GM21619 (cell line): ENCODE measurements around the gene ITGB3.
"Not testable (repeated sequence)": the region's sequence is repeated elsewhere in the genome, so short reads cannot be mapped to it uniquely, and the experiment has no call there.

Experiments used
- ATAC-seq: cut with Tn5 transposase; IDR thresholded peaks from one replicate; pipeline ENCODE4 v1.9.1; 2021; ENCODE audit not compliant: unreplicated experiment

The ITGB3 gene

DNA sequence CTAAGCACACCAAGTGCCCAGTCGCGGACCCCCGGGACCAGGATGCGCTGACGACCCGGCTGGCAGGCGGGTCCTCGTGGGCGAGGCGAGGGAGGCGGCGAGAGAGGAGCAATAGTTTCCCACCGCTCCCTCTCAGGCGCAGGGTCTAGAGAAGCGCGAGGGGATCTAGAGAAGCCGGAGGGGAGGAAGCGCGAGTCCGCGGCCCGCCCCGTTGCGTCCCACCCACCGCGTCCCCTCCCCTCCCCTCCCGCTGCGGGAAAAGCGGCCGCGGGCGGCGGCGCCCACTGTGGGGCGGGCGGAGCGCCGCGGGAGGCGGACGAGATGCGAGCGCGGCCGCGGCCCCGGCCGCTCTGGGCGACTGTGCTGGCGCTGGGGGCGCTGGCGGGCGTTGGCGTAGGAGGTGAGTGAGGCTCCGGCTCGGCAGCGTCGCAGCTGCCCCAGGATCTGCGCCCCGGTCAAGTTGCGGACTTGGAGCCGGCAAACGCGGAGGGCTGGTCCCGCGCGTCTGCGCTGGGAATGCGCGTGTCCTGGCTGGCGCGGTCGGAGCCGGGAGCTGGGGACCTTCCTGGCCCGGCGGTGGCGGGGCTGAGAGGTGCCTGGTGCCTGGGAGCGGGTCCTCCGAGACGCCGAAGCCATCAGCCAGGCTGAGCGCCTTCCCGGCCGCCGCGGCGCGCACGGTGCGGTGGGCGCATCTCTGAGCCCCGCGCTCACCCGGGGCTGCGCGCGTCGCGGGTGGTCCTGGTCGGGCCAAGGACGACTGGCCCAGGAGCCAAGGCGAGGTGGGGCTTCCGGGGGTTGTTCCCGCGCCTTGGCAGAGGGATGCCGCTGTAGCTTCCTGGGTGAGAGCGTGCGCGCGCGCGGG is at the start of gene ITGB3:
Gene ITGB3 (plus strand): TSS at position 287 of the 862 bp plus-strand sequence. CDS start 35 bp downstream, at position 322.
- peak; percentile 68 for ATAC-seq

DNA sequence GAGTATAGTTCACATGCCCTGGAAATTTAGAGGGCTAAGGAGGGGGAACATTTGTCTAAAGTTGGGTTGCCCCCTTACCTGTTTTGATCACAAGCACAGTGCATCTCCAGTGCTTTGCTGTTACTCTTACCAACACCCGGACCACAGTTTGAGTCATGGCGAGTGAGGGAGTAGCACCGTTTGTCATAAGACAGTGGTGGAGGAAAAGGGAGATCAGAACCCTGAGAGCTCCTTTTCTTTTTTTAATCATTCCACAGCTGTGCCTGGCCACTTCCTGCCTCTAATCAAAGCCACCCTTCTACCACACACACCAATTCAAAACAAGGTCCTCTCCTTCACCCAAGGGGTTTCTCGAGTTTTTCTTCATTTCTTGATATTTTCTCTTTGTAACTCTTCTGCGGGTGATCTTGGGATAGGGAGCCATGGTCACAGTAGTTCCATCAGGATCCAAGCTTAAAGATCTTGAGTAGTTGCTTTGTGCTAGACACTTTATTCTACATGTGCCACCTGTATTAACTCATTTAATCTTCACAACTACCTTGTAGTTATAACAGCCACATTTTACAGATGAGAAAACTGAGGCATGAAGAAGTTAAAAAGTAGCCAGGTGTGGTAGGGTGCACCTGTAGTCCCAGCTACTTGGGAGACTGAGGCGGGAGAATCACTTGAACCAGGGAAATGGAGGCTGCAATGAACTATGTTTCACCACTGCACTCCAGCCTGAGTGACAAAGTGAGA is 49.5 kb upstream of the ITGB3 start:
- ATAC-seq, result no peak

DNA sequence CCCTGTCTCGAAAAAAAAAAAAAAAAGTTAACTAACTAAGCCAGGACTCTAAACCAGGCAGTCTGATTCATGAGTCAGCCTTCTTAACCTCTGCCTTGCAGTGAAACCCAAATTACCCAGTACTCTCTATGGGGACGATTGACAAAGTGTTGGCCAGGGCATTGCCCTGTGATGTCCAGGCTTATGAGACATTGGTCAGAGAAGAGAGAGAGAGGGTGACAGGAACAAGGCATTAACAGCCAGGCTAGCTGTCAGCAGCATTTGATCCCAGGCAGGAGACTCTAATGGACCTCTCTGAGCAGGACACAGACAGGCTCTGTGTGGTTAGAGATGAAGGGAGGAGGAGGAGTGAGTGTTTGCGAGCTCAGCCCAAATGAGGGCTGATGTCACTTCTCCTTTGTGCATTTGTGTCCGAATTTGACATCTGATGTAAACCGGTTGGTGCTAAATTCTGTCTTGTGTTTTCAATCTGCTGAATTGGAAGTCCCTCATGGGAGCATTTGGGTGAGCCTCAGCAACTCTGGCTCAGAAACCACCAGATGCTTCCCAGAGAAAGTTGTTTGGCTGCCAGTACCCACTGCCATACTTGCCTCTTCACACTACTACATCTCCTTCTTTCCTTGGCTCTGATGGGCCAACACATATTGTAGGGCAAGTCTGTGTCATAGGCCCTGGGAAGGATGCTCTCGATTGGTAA is 48.8 kb upstream of the ITGB3 start:
- ATAC-seq, result peak; percentile 41

DNA sequence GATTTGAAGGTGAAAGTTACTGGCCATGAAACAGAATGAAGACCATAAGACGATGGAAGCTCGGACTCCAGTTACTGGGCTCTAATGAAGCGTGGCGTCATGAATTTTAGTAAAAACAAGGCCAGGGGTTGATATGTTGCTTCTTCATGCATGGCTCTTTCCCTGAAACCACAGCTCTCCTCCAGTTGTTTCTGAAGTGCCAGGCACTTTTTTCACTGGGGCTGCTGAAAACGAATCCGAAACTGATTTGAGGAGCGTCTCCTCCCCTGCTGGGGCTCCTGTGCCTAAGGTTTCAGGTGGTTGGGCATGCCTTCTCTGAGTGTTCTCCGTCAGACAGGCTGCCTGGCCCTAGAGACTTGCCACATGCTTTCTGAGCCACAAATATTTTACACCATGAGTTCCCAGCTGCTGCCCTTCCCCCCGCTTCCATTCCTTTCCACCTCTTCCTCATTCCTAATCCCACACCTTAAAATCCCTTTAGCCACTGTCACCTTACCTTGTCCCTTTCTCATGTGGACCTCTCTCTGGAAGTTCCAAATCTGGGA is 48.1 kb upstream of the ITGB3 start:
- ATAC-seq, result peak; percentile 53

DNA sequence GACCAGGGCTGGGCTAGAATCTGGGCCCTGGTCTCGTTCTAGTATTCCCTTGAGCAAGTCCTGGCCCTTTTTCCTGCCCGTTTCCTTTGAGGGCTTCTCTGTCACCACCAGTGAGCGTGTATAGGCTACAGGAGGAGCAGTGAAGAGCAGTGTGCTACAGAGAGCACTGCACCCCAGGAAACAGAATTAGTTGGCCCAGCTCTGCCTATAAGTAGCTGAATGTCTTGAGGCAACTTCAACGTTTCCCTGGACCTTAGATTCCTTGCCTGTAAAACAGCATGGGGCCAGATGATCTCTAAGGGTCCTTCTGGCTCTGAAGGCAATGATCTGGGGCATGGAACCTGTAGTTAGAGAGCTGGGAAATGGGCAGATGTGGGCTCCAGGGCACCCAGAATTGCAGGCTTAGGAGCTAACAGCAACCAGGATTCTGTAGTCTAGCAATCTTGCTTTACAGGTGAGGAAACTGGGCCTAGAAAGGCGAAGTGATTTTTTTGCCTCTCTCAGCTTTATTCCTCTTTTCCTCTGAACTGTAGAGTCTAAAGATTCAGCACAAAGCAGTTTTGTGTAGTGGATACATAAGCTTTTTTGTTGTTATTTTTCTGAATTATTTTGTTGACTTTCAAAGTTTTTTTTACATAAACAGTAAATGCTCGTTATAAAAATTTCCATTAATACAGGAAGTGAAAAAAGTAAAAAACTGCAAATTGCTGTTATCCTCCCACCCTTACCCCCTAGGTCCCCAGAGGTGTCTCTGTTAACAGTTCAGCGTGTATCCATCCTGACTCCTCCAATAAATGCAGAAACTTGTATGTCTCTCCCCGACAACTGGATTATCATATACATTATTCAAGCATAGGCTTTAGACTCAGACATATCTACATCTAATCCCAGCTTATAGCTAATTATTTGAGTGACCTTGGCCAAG is 46.2 kb upstream of the ITGB3 start:
- no peak for ATAC-seq

DNA sequence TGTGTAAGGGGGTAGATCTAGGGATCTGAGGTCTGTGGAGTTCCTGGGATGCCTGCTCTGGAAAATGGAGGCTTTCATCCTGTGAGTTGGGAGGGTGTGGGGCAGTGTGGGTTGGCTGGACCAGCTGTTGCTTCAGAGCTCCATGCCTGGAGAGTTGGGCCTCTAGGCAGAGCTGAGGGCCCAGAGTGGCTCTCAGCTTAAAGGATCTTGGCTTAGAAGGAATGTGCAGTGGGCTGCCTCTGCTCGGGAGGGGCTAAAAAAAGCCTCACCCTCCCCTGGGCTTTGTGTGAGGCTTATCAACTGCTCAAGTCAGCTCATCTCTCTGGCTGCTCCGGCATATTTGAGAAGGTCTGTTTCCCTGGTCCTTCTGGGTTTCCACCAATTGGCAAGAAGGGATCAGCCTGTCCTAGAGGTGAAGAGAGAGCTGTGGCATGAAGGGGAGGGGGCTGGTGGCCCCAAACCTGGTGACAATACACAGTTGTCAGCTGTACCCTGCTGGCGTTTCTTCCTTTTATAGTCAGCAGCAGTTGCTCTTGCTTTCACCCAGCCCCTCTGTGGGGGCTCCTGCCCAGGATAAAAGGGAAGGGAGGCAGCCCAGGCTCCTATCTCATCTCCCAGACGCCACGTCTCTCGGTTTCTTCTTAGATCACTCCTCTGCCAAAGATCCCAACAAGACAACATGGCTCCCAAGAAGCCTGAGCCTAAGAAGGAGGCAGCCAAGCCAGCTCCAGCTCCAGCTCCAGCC is 44.7 kb upstream of the ITGB3 start, which contains the start of gene MYL4:
Gene MYL4 (plus strand): TSS at position 605 of the 745 bp plus-strand sequence. CDS start 75 bp downstream, at position 680.
- ATAC-seq, result no peak

DNA sequence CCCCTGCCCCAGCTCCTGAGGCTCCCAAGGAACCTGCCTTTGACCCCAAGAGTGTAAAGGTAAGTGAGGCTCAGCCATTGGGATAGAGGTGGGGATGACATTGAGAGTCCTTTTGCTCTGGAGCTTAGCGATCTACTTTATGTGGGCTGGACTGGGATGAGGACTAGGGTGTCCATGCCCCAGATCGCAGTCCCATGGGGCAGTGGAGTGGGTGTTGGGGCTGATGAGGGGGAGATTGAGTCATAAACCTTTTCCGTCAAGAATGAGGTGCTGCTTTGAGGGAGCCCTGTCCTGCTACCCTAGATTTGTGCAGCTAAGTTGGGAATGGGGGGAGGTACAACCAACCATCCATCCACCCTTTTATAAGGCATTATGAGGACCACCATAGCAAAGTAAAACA is 44.1 kb upstream of the ITGB3 start:
- no peak for ATAC-seq

DNA sequence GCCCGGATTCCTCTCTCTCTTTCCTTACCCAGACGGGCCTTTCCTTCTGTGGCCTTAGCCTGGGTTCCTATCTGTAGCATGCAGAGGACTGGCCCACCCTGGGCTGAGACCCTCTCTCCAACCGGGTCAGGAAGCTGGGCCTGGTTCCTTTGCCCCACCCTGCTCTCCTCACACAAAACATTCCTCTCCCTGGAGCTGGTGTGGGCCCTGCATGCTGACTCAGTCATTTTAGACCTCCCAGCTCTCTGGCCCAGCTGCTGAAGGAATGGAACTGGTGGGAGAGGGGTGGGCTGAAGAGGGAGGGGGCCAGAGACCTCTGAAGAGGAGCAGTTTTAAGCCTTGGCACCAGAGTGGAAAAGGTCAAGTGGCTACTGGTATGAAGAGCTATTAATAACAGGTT is 43.5 kb upstream of the ITGB3 start:
- ATAC-seq, result no peak

DNA sequence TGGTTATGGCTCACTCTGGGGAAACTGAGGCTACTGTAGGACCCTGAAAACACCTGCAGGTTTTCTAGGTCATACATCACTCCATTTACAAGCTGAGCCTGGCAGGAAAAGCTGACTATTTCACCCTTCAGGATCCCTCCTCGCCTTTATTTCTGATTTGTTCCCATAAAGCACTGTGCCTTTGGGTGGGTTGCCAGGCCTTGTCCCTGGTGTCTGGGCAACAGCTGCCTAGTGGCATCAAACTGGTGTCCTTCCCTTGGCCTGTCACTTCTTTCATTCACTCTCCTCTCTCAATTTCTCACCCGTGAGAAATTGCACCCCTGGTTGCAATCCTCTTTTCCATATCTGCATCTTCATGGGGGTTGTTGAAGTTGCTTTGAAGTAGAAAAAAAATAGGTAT is 42.8 kb upstream of the ITGB3 start:
- no peak for ATAC-seq

DNA sequence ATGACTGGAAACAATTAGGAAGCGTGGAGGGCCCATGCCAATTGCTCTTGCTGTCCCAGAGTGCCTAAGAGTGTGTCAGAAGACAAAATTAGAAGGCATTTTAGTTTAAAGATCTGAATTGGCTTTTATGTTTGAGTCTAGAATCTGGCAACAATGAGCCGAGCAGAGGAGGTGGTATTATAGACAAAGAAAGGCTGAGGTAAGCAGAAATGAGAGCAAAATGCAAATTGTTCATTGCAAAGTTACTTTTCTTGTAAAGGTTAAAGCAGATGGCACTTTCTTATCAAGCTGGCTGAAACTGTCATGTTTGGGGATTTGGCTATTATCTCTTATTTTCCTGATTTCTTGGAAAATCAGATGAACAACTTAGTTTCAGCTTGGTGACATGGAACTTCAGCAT is 41.2 kb upstream of the ITGB3 start:
- no peak for ATAC-seq

DNA sequence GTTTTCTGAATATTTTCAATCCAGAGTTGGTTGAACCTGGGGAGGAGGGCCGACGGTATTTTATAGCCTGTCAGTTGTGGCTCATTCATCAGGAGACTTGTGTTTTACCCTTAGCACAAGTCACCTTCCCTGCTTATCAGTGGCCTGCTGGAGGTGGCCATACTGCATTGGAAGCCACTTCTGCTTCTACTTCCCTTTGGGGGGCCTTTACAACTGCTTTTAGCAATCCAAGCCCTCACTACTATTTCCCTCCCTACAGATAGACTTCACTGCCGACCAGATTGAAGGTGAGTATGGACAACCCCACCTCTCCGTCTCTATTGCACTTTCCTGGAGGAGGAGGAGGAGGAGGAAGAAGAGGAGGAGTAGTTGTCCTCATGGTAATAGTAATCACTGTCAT is 40.1 kb upstream of the ITGB3 start:
- no peak for ATAC-seq

DNA sequence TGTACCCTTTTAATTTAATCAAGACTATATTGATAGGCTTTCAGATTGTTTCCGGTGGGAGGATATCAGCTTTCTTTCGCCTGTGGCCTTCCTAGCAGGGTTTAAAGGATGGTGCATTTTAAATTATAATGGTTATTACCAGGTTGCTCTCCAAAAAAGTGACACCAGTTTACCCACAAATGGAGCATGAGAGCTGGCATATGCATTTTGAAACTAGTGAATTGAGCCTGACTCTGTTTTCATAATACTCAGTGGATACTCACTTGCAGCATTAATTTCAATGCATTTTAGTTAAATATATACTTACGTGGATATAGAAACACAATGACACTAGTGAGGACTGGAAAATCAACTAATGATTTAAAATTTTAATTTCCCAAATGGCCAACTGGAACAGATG is 38.7 kb upstream of the ITGB3 start:
- no peak for ATAC-seq

DNA sequence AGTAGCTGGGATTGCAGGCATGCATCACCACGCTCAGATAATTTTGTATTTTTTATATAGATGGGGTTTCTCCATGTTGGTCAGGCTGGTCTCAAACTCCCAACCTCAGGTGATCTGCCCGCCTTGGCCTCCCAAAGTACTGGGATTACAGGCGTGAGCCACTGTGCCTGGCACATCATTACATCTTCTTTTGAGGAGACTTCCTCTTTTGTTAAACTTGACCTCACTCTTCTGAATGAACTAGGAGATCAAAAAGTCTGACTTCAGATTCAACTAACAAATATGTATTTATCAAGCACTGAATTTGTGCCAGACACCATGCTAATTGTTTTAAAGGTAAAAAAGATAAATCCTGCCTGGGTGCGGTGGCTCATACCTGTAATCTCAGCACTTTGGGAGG is 36.8 kb upstream of the ITGB3 start:
- not testable (repeated sequence) for ATAC-seq

DNA sequence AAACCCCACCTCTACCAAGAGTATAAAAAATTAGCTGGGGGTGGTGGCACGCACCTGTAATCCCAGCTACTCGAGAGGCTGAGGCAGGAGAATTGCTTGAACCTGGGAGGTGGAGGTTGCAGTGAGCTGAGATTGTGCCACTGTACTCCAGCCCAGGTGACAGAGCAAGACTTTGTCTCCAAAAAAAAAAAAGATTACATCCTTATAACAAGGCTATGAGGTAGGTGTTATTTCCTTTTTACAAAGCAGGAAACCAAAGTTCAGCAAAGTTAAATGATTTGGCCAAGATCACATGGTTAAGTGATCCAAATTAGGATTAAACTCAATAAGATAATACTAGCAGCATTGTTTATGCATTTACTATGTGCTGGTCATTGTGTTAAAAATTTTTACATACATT is 36.3 kb upstream of the ITGB3 start:
- not testable (repeated sequence) for ATAC-seq

DNA sequence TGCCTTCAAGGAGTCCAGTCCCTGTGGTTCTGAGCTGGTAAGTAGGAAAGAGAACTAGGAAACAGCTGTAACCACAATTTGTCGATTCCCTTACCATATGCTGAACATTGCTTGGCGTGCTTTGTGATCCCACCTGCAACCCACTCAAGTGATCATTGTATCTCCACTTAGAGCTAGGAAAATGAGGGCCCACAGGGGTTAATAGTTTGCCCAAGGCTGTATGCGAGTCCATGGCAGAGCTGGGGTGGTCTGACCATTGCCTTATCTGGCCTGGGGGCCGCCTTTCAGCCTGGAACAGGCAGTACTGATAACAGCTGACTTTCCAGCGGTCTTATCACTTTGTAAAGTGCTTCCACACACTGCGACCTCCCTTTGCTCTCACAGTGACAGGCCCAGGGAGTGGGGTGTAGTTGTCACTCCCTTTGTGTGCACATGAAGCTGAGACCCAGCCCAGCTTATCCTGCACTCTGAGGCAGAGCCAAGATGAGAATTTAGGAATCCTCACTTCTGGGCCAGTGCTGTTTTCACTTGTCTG is 34.7 kb upstream of the ITGB3 start:
- no peak for ATAC-seq

DNA sequence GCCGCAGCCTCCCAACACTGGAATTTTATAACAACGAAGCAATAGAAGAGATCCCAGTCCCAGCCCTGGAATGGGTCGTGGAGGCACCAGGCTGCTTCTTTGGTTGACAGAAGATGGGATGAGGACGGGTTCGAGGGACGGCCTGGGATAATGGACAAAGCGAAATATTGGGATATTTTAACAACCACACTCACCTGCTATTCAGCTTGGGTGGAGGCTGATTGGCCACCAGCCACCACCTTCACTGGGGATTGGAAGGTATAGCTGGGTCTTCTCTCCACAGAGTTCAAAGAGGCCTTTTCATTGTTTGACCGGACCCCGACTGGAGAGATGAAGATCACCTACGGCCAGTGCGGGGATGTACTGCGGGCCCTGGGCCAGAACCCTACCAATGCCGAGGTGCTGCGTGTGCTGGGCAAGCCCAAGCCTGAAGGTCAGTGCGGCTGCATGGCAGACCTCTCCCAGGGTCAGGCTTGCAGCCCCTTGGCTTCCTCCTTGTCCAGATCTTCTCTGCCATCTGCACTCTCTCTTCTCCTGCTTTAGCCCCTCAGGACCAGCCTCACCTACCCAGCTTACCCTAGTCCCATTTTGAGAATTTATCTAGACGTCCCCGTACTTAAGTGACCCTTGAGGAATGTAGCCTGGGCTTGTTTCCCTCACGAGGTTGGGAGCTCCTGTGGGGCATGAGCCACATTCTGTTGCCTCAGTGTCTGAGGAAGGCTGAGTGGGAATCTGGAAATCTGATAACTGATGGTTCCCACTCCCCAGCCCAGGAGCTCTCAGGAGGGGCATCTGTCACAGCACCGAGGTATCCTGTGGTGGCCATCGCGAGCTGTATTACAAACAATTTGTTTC is 33.8 kb upstream of the ITGB3 start:
- no peak for ATAC-seq

DNA sequence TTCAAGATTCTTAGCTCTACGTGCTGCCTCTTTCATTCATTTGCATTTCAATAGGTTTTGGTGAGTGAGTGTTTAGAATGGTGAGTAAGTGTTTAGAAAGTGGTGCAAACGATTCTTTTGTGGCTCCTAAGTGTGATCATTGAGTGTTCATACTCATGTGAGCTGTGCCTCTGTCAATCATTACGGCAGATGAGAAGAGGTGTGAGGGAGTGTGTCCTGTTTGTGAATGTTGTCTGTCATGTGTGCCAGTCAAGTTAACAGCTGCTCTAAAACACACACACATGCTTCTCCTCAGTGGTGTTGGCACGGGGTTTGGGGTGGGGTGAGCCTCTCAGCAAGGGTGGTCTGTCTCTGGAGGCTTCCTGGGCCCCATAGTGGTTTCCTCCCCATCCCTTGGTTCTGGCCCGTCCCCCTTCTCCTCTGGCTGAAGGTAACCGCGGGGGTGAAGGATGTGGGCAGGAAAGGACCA is 33.1 kb upstream of the ITGB3 start:
- ATAC-seq, result no peak

DNA sequence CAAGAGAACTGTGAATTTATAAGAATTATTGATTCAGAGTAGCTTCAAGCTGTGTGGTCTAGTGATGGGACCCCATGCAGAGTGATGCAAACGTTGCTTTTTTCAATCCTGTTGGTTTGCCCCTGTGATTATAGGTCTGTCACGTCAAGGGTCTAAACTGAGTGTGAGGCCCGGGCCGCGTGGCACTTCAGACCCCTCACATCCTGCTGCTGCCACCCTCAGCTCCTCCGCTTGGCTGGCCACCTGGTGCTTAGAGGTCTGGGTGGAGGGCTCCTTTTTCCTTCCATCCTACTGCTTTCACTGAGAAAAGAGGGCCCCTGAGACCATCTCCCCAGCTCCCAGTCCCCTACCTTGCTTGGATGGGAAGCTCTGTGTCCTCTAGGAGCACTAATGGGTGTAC is 32.5 kb upstream of the ITGB3 start:
- no peak for ATAC-seq
